H7 (cell line): ENCODE data around the gene SP140. TPM values are rescaled to one million over a fixed set of nuclear protein-coding genes. Genes with fewer than 3 reads are reported as not detected.
"Not testable (repeated sequence)": the region's sequence is repeated elsewhere in the genome, so short reads cannot be mapped to it uniquely, and the experiment has no call there.

Experiments used
- DNase-seq: peaks from one replicate; pipeline ENCODE4 v3.0.0; 2012
- H3K27me3 ChIP-seq: 2 replicates; pipeline ENCODE4 v1.6.0; 2011; ENCODE audit warnings: mild to moderate bottlenecking, low read length; ENCODE audit not compliant: control insufficient read depth, insufficient read depth
- H3K36me3 ChIP-seq: replicated peaks from 2 replicates; pipeline ENCODE4 v1.5.1; 2011; ENCODE audit warnings: low read length; ENCODE audit not compliant: control insufficient read depth, insufficient read depth
- H3K4me3 ChIP-seq: 2 replicates; pipeline ENCODE4 v1.5.1; 2011; ENCODE audit warnings: low read depth, mild to moderate bottlenecking, control low read depth, low read length, moderate library complexity; ENCODE audit not compliant: insufficient read depth
- total RNA-seq: library from RNA; depleted of rRNA; stranded (reverse); fragments of >200 nt; shearing (Covaris generic); gene quantifications from 2 replicates; pipeline ENCODE4 v1.2.3, GENCODE V29; 2014

The SP140 gene
- total RNA-seq, 1 experiment from 2014 or later, result 0.55 TPM

DNA sequence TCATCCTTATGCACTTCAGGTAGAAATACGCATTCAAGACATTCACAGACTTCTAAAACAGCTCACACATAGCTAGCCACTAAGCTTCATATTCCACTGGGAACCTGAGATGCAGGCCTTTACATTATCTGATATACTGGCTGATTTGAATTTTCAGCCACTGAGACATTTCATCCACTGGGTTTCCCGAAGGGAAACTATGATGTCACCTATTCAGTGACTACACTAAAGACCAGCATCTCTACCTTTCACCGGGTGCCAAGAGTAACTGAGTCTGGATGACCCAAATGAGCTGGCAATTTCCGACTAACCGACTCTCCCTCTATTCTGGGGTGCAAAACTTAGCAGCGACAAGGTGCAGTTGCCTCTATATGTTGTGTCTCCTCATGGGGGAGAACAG lies 69.7 kb downstream of the SP140 start:
- H3K27me3 ChIP-seq, result no peaks in the 10 kb centered on the region
- H3K4me3 ChIP-seq, result no peak overlapping the region
- DNase-seq, result no peak
- no peaks in the 10 kb centered on the region for H3K36me3 ChIP-seq

DNA sequence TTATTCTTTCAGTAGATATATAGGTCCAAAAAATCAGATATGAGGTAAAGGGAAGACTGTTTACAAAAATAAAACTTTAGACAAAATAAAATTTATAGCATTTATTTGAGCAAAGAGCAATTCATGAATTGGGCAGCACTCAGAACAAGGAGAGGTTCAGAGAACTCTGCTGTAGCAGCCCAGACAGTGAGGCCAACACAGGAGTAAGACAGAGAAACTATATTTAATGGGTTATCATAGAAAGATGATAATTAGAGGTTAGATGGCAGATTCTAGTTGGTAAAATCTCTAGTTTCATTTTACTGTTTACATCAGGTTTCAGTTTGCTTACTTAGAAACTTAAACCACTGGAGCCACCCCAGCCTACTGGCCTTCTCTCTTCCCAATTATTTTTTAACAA lies 71.4 kb downstream of the SP140 start:
- H3K27me3 ChIP-seq, result no peaks in the 10 kb centered on the region
- no peak overlapping the region for H3K4me3 ChIP-seq
- no peaks in the 10 kb centered on the region for H3K36me3 ChIP-seq
- DNase-seq, result no peak

GRCh38 chr2:230299618-230300017 lies 74.1 kb downstream of the SP140 start:
- Histone ChIP-seq H3K27me3 (no peaks in the 10 kb centered on the region), H3K4me3 (no peak overlapping the region), H3K36me3 (no peaks in the 10 kb centered on the region)
- no peak for DNase-seq

DNA sequence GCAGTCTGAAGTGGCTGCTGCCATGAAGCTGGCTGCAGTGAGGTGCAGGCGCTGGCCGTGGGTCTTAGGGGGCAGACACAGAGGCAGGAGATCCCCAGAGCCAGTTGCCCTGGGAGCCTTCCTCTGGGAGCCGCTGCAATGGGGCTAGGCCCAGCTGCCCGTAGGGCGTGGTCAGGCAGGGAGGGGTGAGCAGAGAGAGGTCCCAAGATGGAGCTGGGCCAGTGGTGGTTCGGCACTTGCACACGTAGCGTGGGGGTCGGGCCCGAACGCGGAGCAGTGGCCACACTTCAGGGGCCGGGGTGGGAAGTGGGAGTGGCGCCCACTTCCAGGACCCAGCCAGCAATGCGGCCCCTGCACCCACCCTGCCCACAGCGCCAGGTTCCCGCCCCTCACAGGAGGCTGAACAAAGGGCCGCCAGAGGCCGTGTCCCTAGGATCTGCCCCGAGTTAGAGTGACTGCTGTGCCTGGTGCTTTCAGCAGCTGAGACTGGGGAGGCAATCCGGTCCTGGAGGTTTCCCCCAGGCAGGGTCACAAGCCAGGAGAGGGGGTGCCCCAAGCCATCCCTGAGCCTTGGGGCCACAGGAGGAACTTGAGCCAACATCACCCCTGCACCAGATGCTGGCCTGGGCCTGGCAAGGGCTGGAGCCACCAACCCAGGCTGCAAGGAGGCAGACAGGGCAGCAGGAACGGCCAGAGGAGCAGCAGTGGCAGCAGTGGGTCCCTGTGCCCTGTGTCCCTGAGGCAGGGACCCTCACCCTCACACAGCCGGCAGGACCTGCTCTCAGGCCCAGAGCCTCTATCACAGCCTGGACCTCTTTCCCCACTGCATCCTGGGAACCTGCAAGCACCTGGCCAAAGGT lies 80.1 kb downstream of the SP140 start:
- H3K4me3 ChIP-seq, result no peak overlapping the region
- H3K36me3 ChIP-seq, result no peaks in the 10 kb centered on the region
- H3K27me3 ChIP-seq, result no peaks in the 10 kb centered on the region
- no peak for DNase-seq

- DNase-seq, result no peak
- H3K4me3 ChIP-seq, result no peak overlapping the region
- no peaks in the 10 kb centered on the region for H3K36me3 ChIP-seq
- no peaks in the 10 kb centered on the region for H3K27me3 ChIP-seq
Measured at GRCh38 chr2:230306474-230306873, 80.9 kb downstream of the SP140 start.

GRCh38 chr2:230307485-230307884 lies 81.9 kb downstream of the SP140 start:
- Histone ChIP-seq H3K27me3 (no peaks in the 10 kb centered on the region), H3K36me3 (no peaks in the 10 kb centered on the region), H3K4me3 (no peak overlapping the region)
- no peak for DNase-seq

- DNase-seq, result no peak
- Histone ChIP-seq H3K36me3 (no peaks in the 10 kb centered on the region), H3K27me3 (no peaks in the 10 kb centered on the region), H3K4me3 (no peak overlapping the region)
Measured at GRCh38 chr2:230308402-230309000, 83.0 kb downstream of the SP140 start.

DNA sequence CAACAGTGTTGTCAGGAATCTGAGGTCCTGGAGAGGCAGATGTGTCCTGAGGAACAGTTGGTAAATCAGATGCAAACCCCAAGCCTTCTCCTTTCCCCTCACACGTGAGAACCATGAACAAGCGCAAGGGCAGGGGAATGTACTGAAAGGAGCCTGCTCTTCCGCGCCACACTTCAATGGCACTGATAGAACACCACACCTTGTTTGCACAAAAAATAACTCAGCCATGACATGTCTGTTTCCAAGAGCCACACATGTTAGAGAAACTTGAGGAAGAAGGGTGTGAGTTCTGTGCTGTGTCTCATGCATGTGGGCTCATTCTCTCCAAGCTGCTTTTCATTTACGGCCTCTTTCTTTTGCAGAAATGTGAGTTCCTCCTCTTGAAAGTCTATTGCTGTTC lies 85.3 kb downstream of the SP140 start:
- not testable (repeated sequence) for DNase-seq, H3K4me3 ChIP-seq, H3K36me3 ChIP-seq, H3K27me3 ChIP-seq

DNA sequence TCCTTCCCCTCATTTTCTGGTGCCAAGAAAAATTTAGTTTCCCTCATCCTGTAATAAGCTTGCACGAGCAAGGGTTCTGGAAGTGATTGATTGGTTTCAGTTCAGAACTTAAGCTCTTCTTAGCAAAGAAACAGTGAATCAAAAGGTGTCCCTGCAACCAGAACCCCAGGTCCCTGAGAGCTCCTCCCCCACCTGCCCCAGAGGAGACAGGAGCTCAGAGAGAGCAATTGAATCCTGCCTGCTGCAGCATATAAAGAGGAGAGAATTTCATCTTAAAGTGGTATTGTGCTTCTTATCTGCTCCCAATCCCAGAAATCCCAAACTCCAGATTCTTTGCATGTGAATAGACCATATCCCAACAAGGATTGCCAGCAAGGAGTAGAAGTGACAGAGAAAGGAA lies 86.1 kb downstream of the SP140 start:
- H3K27me3 ChIP-seq, H3K36me3 ChIP-seq, DNase-seq, H3K4me3 ChIP-seq: not testable (repeated sequence)

DNA sequence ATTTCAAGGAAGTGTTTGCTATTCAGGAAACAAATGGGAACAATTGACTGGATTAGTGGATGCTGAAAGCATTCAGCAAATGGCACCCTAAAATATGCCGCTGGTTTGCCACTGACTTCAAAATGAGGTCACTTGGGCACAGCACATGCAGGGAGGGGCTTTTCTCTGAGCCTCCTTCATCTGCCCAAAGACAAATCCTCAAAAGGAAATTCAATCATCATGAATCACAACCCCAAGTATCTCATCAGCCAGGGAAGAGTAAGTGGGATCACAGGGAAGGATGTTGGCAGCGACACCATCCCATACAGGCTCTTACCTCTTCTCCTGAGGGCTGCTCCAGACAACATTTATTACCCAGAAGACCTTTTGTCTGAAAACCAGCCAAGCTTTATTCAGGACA lies 87.1 kb downstream of the SP140 start:
- Histone ChIP-seq H3K36me3 (no peaks in the 10 kb centered on the region), H3K27me3 (no peaks in the 10 kb centered on the region), H3K4me3 (no peak overlapping the region)
- no peak for DNase-seq

- no peaks in the 10 kb centered on the region for H3K27me3 ChIP-seq
- no peak overlapping the region for H3K4me3 ChIP-seq
- no peak for DNase-seq
Measured at GRCh38 chr2:230317366-230317765, 91.8 kb downstream of the SP140 start.

GRCh38 chr2:230318190-230319121 lies 92.9 kb downstream of the SP140 start:
- DNase-seq, result no peak
- no peaks in the 10 kb centered on the region for H3K36me3 ChIP-seq
- no peaks in the 10 kb centered on the region for H3K27me3 ChIP-seq
- H3K4me3 ChIP-seq, result no peak overlapping the region

More at GRCh38 chr2:230317366-230317765, 91.8 kb downstream of the SP140 start:
- no peaks in the 10 kb centered on the region for H3K36me3 ChIP-seq

DNA sequence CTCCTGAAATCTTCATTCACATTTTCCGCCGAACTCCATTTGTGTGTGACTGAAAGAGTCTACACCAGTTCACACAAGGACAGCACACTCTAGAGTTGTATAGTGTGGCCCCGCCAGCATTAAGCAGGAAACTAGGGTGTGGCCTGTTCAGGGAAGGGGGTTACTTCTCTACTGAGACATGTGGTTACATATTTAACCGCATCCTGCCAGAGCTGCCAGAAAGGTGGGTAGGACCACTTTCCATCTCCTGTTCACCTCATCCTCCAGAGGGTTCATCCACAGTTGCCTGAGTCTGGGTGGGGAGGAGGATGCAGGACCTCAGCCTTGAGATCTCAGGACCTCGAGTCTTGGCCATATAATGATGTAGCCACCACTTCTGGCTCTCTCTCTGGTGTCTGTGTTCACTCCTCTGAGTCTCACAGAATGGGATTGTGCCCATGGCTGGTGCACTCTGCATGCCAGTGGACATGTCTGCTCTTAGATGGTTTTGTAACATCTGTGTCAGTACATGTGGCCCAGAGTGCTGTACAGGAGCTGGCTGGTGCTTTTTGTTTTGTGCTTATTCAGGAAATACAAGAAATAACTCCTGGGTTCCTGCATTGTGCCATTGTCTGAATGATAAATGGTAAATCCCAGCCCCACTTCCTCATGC lies 93.8 kb downstream of the SP140 start:
- DNase-seq, result no peak
- H3K4me3 ChIP-seq, result no peak overlapping the region
- H3K36me3 ChIP-seq, result no peaks in the 10 kb centered on the region
- H3K27me3 ChIP-seq, result no peaks in the 10 kb centered on the region

- no peaks in the 10 kb centered on the region for H3K36me3 ChIP-seq
- no peak overlapping the region for H3K4me3 ChIP-seq
- no peaks in the 10 kb centered on the region for H3K27me3 ChIP-seq
- DNase-seq, result no peak
Measured at GRCh38 chr2:230321031-230321430, 95.5 kb downstream of the SP140 start.
